ENCODE results near the gene RAPGEF5. TPM values are rescaled to one million over a fixed set of nuclear protein-coding genes. Genes with fewer than 3 reads are reported as not detected.

The RAPGEF5 gene
- polyA plus RNA-seq, 12 donors = 13.9 to 32.1 (median 17.2) TPM; not detected in 1

GRCh38 chr7:22192801-22193200, 164.2 kb downstream of the RAPGEF5 start:
- no peak for DNase-seq

DNA sequence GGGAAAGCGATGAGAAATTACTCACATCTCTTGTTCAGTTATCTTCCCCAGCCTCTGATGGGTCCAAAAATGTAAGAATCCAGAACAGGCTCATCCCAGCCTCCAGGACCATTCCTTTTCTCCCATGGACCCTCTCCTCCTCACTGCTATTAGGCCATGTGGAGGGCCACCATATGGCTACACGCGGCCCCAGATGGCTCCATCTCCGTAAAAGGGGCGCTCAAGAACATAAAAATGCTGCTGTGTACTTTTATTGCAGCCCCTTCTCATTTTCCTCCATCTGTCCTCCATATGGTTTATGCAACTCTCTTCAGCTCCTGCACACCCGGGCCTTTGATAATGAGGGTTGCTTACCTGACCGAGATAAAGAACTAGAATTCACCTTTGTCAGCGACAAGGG, 166.2 kb downstream of the RAPGEF5 start:
- DNase-seq = no peak

GRCh38 chr7:22189741-22190140, 167.2 kb downstream of the RAPGEF5 start:
- DNase-seq = no peak

DNA sequence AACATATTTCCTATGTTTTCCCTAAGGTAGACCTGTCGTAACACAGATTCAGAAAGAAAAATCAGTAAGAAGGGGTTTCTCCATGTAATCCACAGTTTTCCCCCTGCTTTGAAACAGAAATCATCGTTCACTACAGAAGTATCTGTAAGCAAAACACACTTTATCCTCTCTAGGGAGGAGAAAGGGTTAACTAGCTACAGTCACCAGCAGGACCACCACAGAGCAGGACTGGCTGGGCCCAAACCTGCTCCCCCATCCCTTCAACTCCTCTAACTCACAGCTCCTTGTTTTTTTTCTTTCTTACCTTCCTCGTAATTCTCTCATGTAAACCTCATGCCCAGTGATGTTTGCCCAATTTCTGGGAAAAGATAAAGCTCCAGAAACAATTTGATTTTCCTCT, 167.7 kb downstream of the RAPGEF5 start:
- no peak for DNase-seq

- DNase-seq = no peak
These were observed 169.1 kb downstream of the RAPGEF5 start for GRCh38 chr7:22187691-22188348.

DNA sequence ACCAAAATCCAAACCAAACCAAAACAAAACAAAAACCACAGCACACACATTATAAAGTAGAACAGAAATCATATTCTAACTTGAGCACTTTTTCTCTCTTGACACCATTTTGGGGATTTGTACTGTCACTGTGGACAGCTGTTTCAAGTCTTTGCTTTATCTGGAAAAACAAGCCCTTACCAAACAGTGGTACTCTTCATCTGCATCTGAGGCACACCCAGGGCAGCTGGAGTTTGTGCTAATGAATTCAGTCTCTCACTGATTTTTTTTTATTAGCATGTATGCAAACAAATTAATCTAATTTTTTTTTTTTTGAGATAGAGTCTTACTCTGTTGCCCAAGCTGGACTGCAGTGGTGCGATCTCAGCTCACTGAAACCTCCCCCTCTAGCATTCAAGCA, 171.4 kb downstream of the RAPGEF5 start:
- no peak for DNase-seq

DNA sequence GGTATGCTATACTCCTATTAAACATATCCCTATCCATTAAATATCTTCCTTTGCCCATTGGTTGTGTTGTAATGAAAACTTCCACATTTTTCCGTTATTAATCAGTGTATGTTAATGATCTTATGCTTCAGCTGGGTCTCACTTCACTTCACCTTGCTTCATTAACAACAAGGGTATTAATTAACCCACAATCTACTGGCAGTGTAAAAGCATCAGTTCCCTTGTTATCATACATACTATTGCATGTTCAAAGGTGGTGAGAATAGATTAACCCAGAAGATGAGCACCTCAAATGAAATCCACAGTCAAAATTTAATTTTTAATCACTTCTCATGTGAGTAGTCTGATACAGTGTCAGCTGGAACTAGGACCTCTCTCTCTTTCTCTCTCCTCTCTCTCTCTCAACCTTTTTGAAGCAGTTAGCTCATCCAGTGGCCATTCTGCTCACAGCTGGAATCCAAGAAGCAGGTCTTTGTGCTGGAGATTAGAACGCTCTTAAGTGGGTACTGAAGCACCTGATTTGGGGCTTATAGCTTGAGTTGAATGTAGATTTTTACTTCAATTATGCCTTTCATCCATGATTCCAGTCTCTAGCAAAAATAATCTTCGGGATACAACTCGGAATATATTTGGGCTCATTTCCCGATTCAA, 172.3 kb downstream of the RAPGEF5 start:
- DNase-seq = no peak

- DNase-seq = no peak
These were observed 173.3 kb downstream of the RAPGEF5 start for GRCh38 chr7:22183522-22184280.

GRCh38 chr7:22182149-22182548, 174.8 kb downstream of the RAPGEF5 start:
- no peak for DNase-seq

DNA sequence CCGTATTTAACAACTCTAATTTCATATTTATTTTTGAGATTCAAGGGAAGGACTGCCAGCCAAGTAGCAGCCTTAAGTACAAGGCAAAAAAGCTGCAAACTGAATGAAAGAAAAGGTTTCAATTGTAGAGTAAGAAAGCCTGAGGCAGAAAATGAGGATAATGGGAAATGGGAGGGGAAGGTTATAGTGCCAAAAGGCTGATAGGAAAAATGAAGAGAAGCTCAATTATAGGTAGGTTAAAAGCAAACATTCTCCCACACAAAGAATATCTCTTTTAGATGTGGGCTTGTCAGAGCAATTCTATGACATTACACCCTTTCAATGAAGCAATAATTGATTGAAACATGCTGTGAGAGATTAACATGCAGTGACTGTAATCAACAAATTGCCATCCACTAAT, 175.3 kb downstream of the RAPGEF5 start:
- DNase-seq = no peak

DNA sequence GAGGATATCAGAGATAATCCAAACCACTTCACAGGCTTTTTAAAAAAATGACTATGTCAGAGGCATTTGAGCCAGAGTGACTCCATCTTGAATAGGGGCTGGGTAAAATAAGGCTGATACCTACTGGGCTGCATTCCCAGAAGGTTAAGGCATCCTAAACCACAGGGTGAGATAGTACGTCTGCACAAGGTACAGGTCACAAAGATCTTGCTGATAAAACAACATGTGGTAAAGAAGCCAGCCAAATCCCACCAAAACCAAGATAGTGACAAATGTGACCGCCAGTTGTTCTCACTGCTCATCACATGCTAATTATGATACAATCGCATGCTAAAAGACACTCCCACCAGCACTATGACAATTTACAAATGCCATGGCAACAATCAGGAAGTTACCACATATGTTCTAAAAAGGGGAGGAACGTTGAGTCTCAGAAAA, 177.5 kb downstream of the RAPGEF5 start:
- DNase-seq = no peak

GRCh38 chr7:22178735-22179134, 178.2 kb downstream of the RAPGEF5 start:
- no peak for DNase-seq

DNA sequence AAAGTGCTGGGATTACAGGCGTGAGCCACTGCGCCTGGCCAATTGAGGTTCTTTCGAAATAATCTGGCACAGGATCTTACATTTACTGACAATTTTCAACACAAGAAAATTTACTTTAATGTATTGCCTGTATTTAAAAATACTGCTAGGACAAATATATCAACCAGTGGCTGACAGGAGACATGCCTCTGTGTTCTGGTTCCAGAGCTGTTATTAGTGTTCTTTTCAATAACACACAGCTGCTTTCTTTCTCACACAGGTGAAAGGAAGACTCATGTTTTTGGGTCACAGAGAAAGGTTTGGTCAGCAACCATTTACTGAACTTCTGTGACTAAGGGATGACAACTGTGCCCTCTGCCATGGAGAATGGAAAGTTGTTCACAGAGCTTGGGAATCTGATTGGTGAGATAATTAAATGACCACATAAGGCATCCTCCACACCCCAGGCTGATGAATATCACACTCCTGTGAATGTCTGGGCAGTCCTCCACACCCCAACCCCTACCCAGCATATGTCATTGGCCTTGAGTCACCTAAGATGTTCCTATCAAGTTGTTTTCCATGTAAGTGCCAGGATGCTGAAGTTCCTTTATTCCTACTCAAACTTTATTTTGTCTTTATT, 180.1 kb downstream of the RAPGEF5 start:
- DNase-seq = no peak

GRCh38 chr7:22174574-22174953, 182.4 kb downstream of the RAPGEF5 start:
- no peak for DNase-seq

DNA sequence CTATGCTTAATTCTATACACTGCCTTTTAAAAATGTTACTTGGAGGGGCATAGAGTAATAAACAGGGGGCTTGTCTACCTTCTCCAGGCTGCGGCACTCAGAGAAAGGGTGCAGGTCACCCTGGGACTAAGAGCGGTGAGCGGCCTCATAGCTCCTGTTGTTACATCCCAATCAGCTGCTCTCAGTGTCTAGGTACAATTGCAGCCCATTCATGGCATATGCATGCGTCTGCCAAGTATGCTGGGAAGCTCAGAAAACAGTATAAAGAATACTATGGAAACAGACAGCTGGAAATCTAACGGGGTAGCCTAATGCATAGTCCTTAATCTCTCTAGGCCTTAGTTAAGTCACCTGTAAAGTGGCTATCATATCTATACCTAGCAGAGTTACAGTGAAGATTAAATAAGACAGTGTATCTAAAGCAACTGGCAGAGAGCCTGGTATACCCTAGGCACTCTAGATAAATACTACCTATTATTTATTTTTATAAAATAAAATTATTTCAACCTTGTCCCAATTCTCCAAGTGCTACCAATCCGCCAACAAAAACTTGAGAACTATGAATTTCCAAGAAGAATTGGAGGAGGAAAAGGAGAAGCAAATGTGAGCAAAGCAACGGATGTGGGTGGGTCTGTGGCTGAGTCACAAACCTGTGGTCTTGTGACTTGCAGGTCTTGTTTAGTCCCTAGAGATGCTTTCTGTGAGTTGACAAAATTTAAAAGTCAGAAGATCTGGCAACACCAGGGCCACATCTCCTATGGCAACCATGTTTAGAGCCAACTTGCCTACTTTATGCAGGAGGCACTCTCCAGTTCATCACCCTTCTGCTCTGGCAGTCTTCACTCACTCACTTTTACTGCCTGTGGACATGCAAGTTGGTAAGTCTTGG, 183.0 kb downstream of the RAPGEF5 start:
- no peak for DNase-seq

- no peak for DNase-seq
These were observed 188.8 kb downstream of the RAPGEF5 start for GRCh38 chr7:22168129-22168634.

DNA sequence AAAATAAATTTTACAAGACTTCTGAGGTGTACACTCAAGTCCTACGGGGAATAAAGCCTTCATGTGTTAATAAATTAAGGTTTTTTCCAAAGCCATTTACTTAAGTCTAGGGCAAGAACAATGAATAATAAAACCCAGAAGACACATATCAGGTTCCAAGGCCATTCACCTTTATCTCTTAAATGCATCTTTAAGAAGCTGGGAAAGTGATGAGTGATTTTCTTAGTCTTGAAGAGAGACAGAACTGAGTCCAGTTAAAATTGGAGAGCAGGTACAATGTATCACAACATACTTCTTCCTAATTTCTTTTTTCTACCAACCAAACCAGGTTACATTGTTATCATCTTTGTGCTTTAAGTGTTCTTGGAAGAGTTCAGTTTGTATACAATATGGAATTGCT, 189.5 kb downstream of the RAPGEF5 start:
- DNase-seq = no peak

GRCh38 chr7:22166928-22167327, 190.0 kb downstream of the RAPGEF5 start:
- DNase-seq = no peak

DNA sequence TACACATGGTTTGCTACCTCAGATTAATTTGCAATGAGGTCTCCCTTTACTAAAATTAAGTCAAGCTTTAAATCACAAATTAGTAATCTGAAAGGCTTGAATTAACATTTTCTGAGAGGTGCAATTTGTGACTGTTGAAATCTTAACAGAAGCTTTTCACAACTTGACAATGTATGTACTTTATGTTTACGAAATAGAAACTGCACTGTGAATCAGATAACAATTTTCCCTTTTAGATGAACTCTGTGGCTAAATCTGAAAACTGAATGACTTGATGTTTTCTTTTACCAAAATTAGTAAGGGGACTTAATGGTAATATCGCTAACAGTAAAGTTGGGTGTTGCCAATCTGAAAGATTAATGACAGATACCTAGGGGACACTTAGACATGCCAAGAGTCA, 197.6 kb downstream of the RAPGEF5 start:
- DNase-seq = no peak

DNA sequence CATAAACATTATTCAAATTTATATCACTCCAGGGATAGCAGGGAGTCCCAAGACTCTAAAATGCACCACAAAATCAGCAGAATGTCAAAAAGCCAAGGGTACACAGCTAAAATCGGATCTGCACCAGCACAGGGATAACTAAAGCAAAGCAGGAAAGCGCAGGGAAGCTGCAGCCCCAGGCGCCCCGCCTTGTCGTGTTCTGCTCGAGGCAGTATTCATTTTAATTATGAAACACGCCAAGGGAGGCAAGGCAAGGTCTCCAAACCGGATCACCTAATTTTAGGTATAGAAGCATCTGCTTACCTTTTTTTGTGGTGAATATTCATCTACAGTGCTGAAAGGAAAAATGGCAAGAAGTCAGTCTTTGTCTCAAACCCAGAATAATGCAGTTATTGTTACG, 199.4 kb downstream of the RAPGEF5 start:
- no peak for DNase-seq

DNA sequence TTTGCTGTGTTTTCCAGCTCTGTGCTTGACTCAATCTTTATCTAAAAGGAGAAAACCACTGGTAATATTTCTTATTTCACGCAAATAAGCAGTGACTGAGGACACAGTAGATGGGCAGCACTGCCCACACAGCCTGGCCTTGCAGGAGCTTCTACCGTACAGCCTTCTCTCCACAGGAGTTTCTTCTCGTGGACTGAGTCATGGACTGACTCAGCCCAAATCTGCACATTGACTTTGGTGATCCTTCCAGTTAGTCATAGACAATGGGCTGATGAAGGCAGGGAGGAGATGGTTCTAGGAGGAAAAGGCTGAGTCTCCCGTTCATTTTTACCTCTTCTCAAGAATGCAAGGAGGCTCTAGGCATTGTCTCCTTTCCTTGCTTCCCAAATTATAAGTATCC, 200.7 kb downstream of the RAPGEF5 start:
- DNase-seq = no peak

Data from muscle of arm (tissue), 12 donors.